ENCODE measurements around the gene RAD51B. TPM values are rescaled to one million over a fixed set of nuclear protein-coding genes. Genes with fewer than 3 reads are reported as not detected.

Gene RAD51B
- polyA plus RNA-seq, 1 donor (not counting 4 experiments of a cell fraction or from before 2014, with no cell fraction given) = 13.3 TPM

GRCh38 chr14:68538639-68539038 lies 719.1 kb downstream of the RAD51B start:
- Histone ChIP-seq H3K27ac (ENCODE audit: control insufficient read depth, insufficient read depth, low read length) (no peak overlapping the region), H3K36me3 (ENCODE audit: control insufficient read depth in 2 of 2, extremely low read depth in 1 of 2, insufficient read depth in 2 of 2, low read length in 2 of 2) (no peaks in the 10 kb centered on the region), H3K4me2 (ENCODE audit: control insufficient read depth, extremely low read depth, insufficient read depth, low read depth, low read length) (no peak overlapping the region), H3K9ac (ENCODE audit: control insufficient read depth, extremely low read depth, insufficient read depth, low read length) (no peak overlapping the region), H3K9me1 (ENCODE audit: control insufficient read depth, extremely low read depth, insufficient read depth, low read length) (no peaks in the 10 kb centered on the region), H3K4me1 (ENCODE audit: control insufficient read depth, extremely low read depth, insufficient read depth, low read length) (peaks cover 25% of the 10 kb centered on the region), H3K27me3 (ENCODE audit: control insufficient read depth, extremely low read depth, insufficient read depth, low read length) (no peaks in the 10 kb centered on the region), H2AFZ (ENCODE audit: control insufficient read depth, low read length) (no peak overlapping the region), H3K4me3 (ENCODE audit: control insufficient read depth in 2 of 3, extremely low read depth in 1 of 3, insufficient read depth in 2 of 3, low read depth in 1 of 3, low read length in 3 of 3) (no peak overlapping the region), H4K20me1 (ENCODE audit: control insufficient read depth, extremely low read depth, insufficient read depth, low read length) (no peaks in the 10 kb centered on the region), H3K9me3 (ENCODE audit: control insufficient read depth, low read depth, low read length) (no peaks in the 10 kb centered on the region), H3K79me2 (ENCODE audit: control insufficient read depth, insufficient read depth, low read length) (no peaks in the 10 kb centered on the region)
- TF ChIP-seq EZH2 (IDR thresholded peaks at IDR 0.05; ENCODE audit: low read length) (no peak), CTCF (optimal IDR thresholded peaks at IDR 0.05 in 1 of 3, IDR thresholded peaks at IDR 0.05 in 1 of 3, conservative IDR thresholded peaks at IDR 0.05 in 1 of 3; ENCODE audit: extremely low read depth in 1 of 3, insufficient read depth in 2 of 3, low read length in 3 of 3) (no peak)
- FAIRE-seq (no peak), DNase-seq (ENCODE audit: low read depth, low spot score) (no peak)
- dilution Hi-C loops (cut with MboI; ENCODE audit: extremely low pct_ligation_motif_present, low sequenced_read_pairs) = no loop called here

- FAIRE-seq (no peak), DNase-seq (ENCODE audit: low read depth, low spot score) (no peak)
These were observed 719.7 kb downstream of the RAD51B start for GRCh38 chr14:68539241-68539737.

More at GRCh38 chr14:68539241-68539737, 719.7 kb downstream of the RAD51B start:
- no peaks in the 10 kb centered on the region for H3K9me1 ChIP-seq (ENCODE audit: control insufficient read depth, extremely low read depth, insufficient read depth, low read length)
- no peak overlapping the region for H3K4me3 ChIP-seq (ENCODE audit: control insufficient read depth in 2 of 3, extremely low read depth in 1 of 3, insufficient read depth in 2 of 3, low read depth in 1 of 3, low read length in 3 of 3)
- H4K20me1 ChIP-seq (ENCODE audit: control insufficient read depth, extremely low read depth, insufficient read depth, low read length) = no peaks in the 10 kb centered on the region
- H3K9me3 ChIP-seq (ENCODE audit: control insufficient read depth, low read depth, low read length) = no peaks in the 10 kb centered on the region
- H3K9ac ChIP-seq (ENCODE audit: control insufficient read depth, extremely low read depth, insufficient read depth, low read length) = no peak overlapping the region
- H3K79me2 ChIP-seq (ENCODE audit: control insufficient read depth, insufficient read depth, low read length) = no peaks in the 10 kb centered on the region
- H2AFZ ChIP-seq (ENCODE audit: control insufficient read depth, low read length) = no peak overlapping the region
- peaks cover 32% of the 10 kb centered on the region for H3K4me1 ChIP-seq (ENCODE audit: control insufficient read depth, extremely low read depth, insufficient read depth, low read length)
- no peak overlapping the region for H3K27ac ChIP-seq (ENCODE audit: control insufficient read depth, insufficient read depth, low read length)
- H3K36me3 ChIP-seq (ENCODE audit: control insufficient read depth in 2 of 2, extremely low read depth in 1 of 2, insufficient read depth in 2 of 2, low read length in 2 of 2) = no peaks in the 10 kb centered on the region
- TF ChIP-seq CTCF (optimal IDR thresholded peaks at IDR 0.05 in 1 of 3, IDR thresholded peaks at IDR 0.05 in 1 of 3, conservative IDR thresholded peaks at IDR 0.05 in 1 of 3; ENCODE audit: extremely low read depth in 1 of 3, insufficient read depth in 2 of 3, low read length in 3 of 3) = no peak
- no peak for TF ChIP-seq EZH2 (IDR thresholded peaks at IDR 0.05; ENCODE audit: low read length)
- H3K27me3 ChIP-seq (ENCODE audit: control insufficient read depth, extremely low read depth, insufficient read depth, low read length) = no peaks in the 10 kb centered on the region
- H3K4me2 ChIP-seq (ENCODE audit: control insufficient read depth, extremely low read depth, insufficient read depth, low read depth, low read length) = no peak overlapping the region
- dilution Hi-C loops (cut with MboI; ENCODE audit: extremely low pct_ligation_motif_present, low sequenced_read_pairs) = no loop called here

Measured in keratinocyte (primary cell).